Stimulated activated naive CD8-positive, alpha-beta T cell treated with anti-CD3 and anti-CD28 coated beads, Interleukin-15, Interleukin-2, amounts not matched to agents 100 ng/mL and 50 ng/mL, for 24 hours (primary cell): Measurements from ENCODE around the gene MIB2.

ENCODE experiments used
- H3K27ac Mint-ChIP-seq: one replicate; pipeline ENCODE4 v1.8.0; 2021; ENCODE audit warnings: mild to moderate bottlenecking, mixed read lengths
- H3K27me3 Mint-ChIP-seq: one replicate; pipeline ENCODE4 v1.8.0; 2021; ENCODE audit warnings: mixed read lengths
- H3K36me3 Mint-ChIP-seq: one replicate; pipeline ENCODE4 v1.8.0; 2021; ENCODE audit warnings: low read depth, mixed read lengths
- H3K4me1 Mint-ChIP-seq: one replicate; pipeline ENCODE4 v1.8.0; 2021; ENCODE audit warnings: low read depth, mixed read lengths
- H3K4me3 Mint-ChIP-seq: one replicate; pipeline ENCODE4 v1.8.0; 2021; ENCODE audit warnings: mild to moderate bottlenecking, mixed read lengths
- H3K9me3 Mint-ChIP-seq: one replicate; pipeline ENCODE4 v1.8.0; 2021; ENCODE audit warnings: mixed read lengths

The MIB2 gene

GRCh38 chr1:1617925-1618324, 2.6 kb downstream of the MIB2 start:
- peaks cover 28% of the 10 kb centered on the region for H3K4me1 Mint-ChIP-seq
- no peak overlapping the region for H3K27ac Mint-ChIP-seq
- H3K36me3 Mint-ChIP-seq, result peaks cover 7% of the 10 kb centered on the region
- H3K27me3 Mint-ChIP-seq, result no peaks in the 10 kb centered on the region
- H3K4me3 Mint-ChIP-seq, result peak overlapping the region; percentile 81
- no peaks in the 10 kb centered on the region for H3K9me3 Mint-ChIP-seq

- Mint-ChIP-seq H3K27ac (no peak overlapping the region), H3K9me3 (no peaks in the 10 kb centered on the region), H3K4me1 (peaks cover 26% of the 10 kb centered on the region), H3K27me3 (no peaks in the 10 kb centered on the region), H3K36me3 (peaks cover 5% of the 10 kb centered on the region), H3K4me3 (no peak overlapping the region)
Observed at GRCh38 chr1:1618396-1619068, 3.2 kb downstream of the MIB2 start.

GRCh38 chr1:1619917-1620361, 4.6 kb downstream of the MIB2 start:
- Mint-ChIP-seq H3K27ac (no peak overlapping the region), H3K4me1 (peaks cover 12% of the 10 kb centered on the region), H3K9me3 (no peaks in the 10 kb centered on the region), H3K36me3 (no peaks in the 10 kb centered on the region), H3K27me3 (no peaks in the 10 kb centered on the region), H3K4me3 (no peak overlapping the region)

- H3K4me3 Mint-ChIP-seq, result no peak overlapping the region
- H3K27ac Mint-ChIP-seq, result no peak overlapping the region
- H3K4me1 Mint-ChIP-seq, result peaks cover 11% of the 10 kb centered on the region
- no peaks in the 10 kb centered on the region for H3K9me3 Mint-ChIP-seq
- H3K36me3 Mint-ChIP-seq, result no peaks in the 10 kb centered on the region
- H3K27me3 Mint-ChIP-seq, result no peaks in the 10 kb centered on the region
Observed at GRCh38 chr1:1620433-1621139, 5.3 kb downstream of the MIB2 start.

GRCh38 chr1:1621173-1622009, 6.1 kb downstream of the MIB2 start:
- Mint-ChIP-seq H3K4me1 (peaks cover 10% of the 10 kb centered on the region), H3K27me3 (no peaks in the 10 kb centered on the region), H3K36me3 (no peaks in the 10 kb centered on the region), H3K9me3 (no peaks in the 10 kb centered on the region), H3K4me3 (no peak overlapping the region), H3K27ac (no peak overlapping the region)

- Mint-ChIP-seq H3K36me3 (no peaks in the 10 kb centered on the region), H3K4me1 (peaks cover 5% of the 10 kb centered on the region), H3K4me3 (no peak overlapping the region), H3K27me3 (no peaks in the 10 kb centered on the region), H3K9me3 (no peaks in the 10 kb centered on the region), H3K27ac (no peak overlapping the region)
Observed at GRCh38 chr1:1622010-1622787, 6.9 kb downstream of the MIB2 start.

GRCh38 chr1:1622788-1623094, 7.4 kb downstream of the MIB2 start:
- Mint-ChIP-seq H3K36me3 (no peaks in the 10 kb centered on the region), H3K4me1 (no peaks in the 10 kb centered on the region), H3K27me3 (no peaks in the 10 kb centered on the region), H3K4me3 (no peak overlapping the region), H3K9me3 (no peaks in the 10 kb centered on the region), H3K27ac (no peak overlapping the region)

GRCh38 chr1:1623181-1623630, 7.9 kb downstream of the MIB2 start:
- Mint-ChIP-seq H3K27ac (no peak overlapping the region), H3K27me3 (no peaks in the 10 kb centered on the region), H3K9me3 (no peaks in the 10 kb centered on the region), H3K36me3 (no peaks in the 10 kb centered on the region), H3K4me3 (no peak overlapping the region), H3K4me1 (no peaks in the 10 kb centered on the region)

- Mint-ChIP-seq H3K4me1 (no peaks in the 10 kb centered on the region), H3K4me3 (no peak overlapping the region), H3K27ac (no peak overlapping the region), H3K9me3 (no peaks in the 10 kb centered on the region), H3K36me3 (no peaks in the 10 kb centered on the region), H3K27me3 (no peaks in the 10 kb centered on the region)
Observed at GRCh38 chr1:1623631-1624442, 8.5 kb downstream of the MIB2 start.

GRCh38 chr1:1624443-1625403, 9.4 kb downstream of the MIB2 start:
- H3K4me3 Mint-ChIP-seq, result no peak overlapping the region
- H3K36me3 Mint-ChIP-seq, result no peaks in the 10 kb centered on the region

GRCh38 chr1:1625404-1625775, 10.1 kb downstream of the MIB2 start:
- H3K9me3 Mint-ChIP-seq, result no peaks in the 10 kb centered on the region
- peaks cover 3% of the 10 kb centered on the region for H3K27me3 Mint-ChIP-seq
- H3K27ac Mint-ChIP-seq, result no peak overlapping the region
- H3K36me3 Mint-ChIP-seq, result no peaks in the 10 kb centered on the region
- H3K4me1 Mint-ChIP-seq, result peaks cover 3% of the 10 kb centered on the region
- H3K4me3 Mint-ChIP-seq, result no peak overlapping the region

More at GRCh38 chr1:1624443-1625403, 9.4 kb downstream of the MIB2 start:
- no peaks in the 10 kb centered on the region for H3K27me3 Mint-ChIP-seq
- no peaks in the 10 kb centered on the region for H3K9me3 Mint-ChIP-seq
- no peaks in the 10 kb centered on the region for H3K4me1 Mint-ChIP-seq
- no peak overlapping the region for H3K27ac Mint-ChIP-seq

GRCh38 chr1:1625824-1626206, 10.5 kb downstream of the MIB2 start:
- no peaks in the 10 kb centered on the region for H3K36me3 Mint-ChIP-seq
- peaks cover 4% of the 10 kb centered on the region for H3K27me3 Mint-ChIP-seq
- H3K9me3 Mint-ChIP-seq, result no peaks in the 10 kb centered on the region
- peaks cover 4% of the 10 kb centered on the region for H3K4me1 Mint-ChIP-seq
- no peak overlapping the region for H3K4me3 Mint-ChIP-seq
- H3K27ac Mint-ChIP-seq, result no peak overlapping the region
